GM12801 (cell line): ENCODE results near the gene KRT15.

ENCODE experiments used
- TF ChIP-seq, protein P1 (sequence below): IDR thresholded peaks from one replicate; pipeline ENCODE4 v1.5.1; 2011; ENCODE audit warnings: control low read depth; ENCODE audit not compliant: insufficient read length; ENCODE audit errors: extremely low read depth

The KRT15 gene

GRCh38 chr17:41540921-41541625 is 22.4 kb upstream of the KRT15 start:
- TF ChIP-seq, protein P1, sequence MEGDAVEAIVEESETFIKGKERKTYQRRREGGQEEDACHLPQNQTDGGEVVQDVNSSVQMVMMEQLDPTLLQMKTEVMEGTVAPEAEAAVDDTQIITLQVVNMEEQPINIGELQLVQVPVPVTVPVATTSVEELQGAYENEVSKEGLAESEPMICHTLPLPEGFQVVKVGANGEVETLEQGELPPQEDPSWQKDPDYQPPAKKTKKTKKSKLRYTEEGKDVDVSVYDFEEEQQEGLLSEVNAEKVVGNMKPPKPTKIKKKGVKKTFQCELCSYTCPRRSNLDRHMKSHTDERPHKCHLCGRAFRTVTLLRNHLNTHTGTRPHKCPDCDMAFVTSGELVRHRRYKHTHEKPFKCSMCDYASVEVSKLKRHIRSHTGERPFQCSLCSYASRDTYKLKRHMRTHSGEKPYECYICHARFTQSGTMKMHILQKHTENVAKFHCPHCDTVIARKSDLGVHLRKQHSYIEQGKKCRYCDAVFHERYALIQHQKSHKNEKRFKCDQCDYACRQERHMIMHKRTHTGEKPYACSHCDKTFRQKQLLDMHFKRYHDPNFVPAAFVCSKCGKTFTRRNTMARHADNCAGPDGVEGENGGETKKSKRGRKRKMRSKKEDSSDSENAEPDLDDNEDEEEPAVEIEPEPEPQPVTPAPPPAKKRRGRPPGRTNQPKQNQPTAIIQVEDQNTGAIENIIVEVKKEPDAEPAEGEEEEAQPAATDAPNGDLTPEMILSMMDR: no peak

- TF ChIP-seq, protein P1: no peak
Measured at GRCh38 chr17:41539979-41540701, 21.4 kb upstream of the KRT15 start.

GRCh38 chr17:41539071-41539492 is 20.4 kb upstream of the KRT15 start:
- TF ChIP-seq, protein P1: no peak

- TF ChIP-seq, protein P1: no peak
Measured at GRCh38 chr17:41538565-41538991, 19.9 kb upstream of the KRT15 start.

DNA sequence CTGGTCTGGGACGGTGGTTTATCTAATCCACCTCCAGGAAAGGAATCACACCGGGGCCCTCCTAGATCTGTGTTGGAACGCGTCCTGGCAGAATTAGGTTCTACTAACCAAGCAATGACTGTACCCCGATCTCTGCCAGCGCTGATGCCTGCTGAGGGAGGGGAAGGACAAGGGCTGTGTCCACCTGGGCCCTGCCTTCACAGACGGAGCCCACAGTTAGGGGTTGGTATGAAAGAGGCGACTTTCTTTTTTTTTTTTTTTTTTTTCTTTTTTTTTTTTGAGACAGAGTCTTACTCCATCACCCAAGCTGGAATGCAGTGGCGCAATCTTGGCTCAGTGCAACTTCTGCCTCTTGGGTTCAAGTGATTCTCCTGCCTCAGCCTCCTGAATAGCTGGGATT is 19.3 kb upstream of the KRT15 start:
- TF ChIP-seq, protein P1: no peak

GRCh38 chr17:41537614-41537954 is 18.9 kb upstream of the KRT15 start:
- TF ChIP-seq, protein P1: no peak

GRCh38 chr17:41536741-41537613 is 18.3 kb upstream of the KRT15 start:
- TF ChIP-seq, protein P1: no peak
